GM12872 (cell line): ENCODE data around the gene ARHGAP6.

ENCODE experiments used
- CTCF ChIP-seq: IDR thresholded peaks from 3 replicates; pipeline ENCODE4 v1.5.1; 2011; ENCODE audit warnings: low read depth, mild to moderate bottlenecking, low read length, moderate library complexity; ENCODE audit not compliant: insufficient read depth

Gene ARHGAP6

DNA sequence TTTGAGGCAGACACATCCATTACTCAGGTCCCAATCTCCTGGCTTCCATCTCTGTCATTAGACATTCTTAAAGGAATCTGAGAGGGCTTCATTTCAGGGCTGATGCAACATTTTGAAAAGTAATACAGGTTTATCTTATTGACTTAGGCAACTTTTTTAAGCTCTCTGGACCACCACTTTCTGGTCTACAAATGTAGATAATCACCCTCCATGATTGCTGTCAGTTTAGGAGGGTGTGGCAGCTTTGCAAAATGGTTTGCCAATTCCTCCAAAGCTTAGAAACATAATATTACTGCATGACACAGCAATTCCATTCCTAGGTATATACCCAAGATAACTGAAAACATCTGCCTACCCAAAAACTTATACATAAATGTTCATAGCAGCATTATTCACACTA lies 77.6 kb downstream of the ARHGAP6 start:
- TF ChIP-seq CTCF = no peak

DNA sequence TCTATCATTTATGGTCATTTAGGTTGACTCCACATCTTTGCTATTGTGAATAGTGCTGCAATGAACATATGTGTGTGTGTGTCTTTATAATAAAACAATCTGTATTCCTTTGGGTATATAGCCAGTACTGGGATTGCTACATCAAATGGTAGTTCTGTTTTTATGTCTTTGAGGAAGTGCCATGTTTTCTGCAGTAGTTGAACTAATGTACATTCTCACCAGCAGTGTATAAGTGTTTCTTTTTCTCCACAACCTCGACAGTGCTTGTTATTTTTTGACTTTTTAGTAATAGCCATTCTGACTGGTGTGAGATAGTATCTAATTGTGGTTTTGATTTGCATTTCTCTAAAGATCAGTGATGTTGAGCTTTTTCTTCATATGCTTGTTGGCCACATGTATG lies 80.5 kb downstream of the ARHGAP6 start:
- no peak for TF ChIP-seq CTCF

DNA sequence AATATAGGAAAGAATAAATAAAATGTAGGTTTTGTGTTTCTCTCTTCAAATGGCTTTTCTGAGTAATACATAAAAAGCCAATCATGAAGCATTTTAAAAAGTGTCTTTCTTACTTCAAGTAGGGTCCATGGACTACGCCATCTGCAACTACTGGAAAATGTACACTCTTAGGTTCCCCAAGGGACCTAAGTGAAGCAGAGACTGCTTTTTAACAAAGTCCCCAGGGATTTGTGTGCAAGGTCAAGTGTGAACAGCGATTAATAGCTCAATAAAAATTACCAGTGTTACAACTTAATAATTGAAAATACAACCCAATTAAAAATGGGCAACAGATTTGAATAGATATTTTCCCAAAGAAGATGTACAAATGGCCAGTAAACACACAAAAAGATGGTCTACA lies 84.9 kb downstream of the ARHGAP6 start:
- TF ChIP-seq CTCF = no peak

DNA sequence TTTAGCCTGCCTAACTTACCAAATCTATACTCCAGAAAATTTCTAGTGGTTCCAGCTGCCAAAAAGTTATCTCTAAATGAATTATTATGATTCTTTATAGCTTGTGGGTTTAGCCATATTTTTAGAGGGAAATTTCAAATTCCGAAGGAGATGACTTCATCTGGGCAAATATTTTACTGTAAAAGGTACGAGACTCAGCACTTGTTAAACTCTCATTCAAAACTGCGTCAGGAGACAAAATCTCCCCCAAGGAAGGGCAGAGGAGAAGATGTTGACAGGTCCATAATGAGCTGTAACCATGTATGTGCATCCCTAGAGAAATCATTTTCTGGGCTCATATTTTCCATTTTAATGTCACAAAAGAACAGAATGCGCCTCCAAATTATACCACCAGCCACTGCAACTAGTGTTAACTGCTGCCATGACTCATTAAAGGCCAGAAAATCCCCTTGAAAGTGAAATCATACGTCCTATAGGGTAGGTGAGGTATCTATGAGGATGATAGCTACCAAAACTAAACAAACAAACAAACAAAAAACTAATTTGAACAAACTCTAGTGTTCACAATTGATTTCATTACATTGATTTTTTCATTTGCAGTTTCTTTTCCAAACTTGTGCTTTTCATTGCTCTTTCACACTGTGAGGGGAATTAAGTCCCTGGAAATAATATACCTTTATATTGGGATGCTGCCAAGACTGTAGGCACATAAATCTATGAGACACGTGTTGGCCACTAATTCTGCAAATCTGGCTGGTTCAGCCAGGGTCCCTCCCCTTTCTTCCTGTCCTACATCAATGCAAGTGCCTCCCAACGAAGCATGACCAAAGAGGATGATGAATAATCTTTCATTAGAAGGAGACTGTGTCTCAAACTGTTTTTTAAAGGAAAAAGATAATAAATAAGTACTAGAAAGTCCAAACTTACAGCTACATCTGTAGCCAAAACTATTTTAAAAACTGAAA lies 85.8 kb downstream of the ARHGAP6 start:
- TF ChIP-seq CTCF = no peak

- no peak for TF ChIP-seq CTCF
These were observed 88.1 kb downstream of the ARHGAP6 start for GRCh38 chrX:11577603-11578002.

- no peak for TF ChIP-seq CTCF
These were observed 90.4 kb downstream of the ARHGAP6 start for GRCh38 chrX:11575332-11575731.

GRCh38 chrX:11567528-11568220 lies 98.0 kb downstream of the ARHGAP6 start:
- TF ChIP-seq CTCF = no peak
